Measurements from ENCODE around the gene GJA4. TPM values are rescaled to one million over a fixed set of nuclear protein-coding genes. Genes with fewer than 3 reads are reported as not detected.
"Not testable (repeated sequence)": the region's sequence is repeated elsewhere in the genome, so short reads cannot be mapped to it uniquely, and the experiment has no call there.

The GJA4 gene
- total RNA-seq, 1 experiment from 2014 or later = not detected

DNA sequence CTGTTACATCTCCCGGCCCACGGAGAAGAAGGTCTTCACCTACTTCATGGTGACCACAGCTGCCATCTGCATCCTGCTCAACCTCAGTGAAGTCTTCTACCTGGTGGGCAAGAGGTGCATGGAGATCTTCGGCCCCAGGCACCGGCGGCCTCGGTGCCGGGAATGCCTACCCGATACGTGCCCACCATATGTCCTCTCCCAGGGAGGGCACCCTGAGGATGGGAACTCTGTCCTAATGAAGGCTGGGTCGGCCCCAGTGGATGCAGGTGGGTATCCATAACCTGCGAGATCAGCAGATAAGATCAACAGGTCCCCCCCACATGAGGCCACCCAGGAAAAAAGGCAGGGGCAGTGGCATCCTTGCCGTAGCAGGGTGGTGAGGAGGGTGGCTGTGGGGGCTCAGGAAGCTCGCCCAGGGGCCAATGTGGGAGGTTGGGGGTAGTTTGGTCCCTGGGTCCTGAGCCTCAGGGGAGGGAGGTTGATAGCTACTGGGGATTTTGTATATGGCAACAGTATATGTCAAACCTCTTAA is 31.0 kb upstream of the GJA4 start:
- Histone ChIP-seq H3K36me3 (no peaks in the 10 kb centered on the region), H3K27me3 (no peaks in the 10 kb centered on the region), H3K4me3 (no peak overlapping the region), H3K9me3 (no peaks in the 10 kb centered on the region)
- no peak for DNase-seq

- no peaks in the 10 kb centered on the region for H3K36me3 ChIP-seq
- DNase-seq = no peak
- H3K4me3 ChIP-seq = no peak overlapping the region
- H3K27me3 ChIP-seq = no peaks in the 10 kb centered on the region
- H3K9me3 ChIP-seq = no peaks in the 10 kb centered on the region
Observed at GRCh38 chr1:34762474-34763141, 30.2 kb upstream of the GJA4 start.

DNA sequence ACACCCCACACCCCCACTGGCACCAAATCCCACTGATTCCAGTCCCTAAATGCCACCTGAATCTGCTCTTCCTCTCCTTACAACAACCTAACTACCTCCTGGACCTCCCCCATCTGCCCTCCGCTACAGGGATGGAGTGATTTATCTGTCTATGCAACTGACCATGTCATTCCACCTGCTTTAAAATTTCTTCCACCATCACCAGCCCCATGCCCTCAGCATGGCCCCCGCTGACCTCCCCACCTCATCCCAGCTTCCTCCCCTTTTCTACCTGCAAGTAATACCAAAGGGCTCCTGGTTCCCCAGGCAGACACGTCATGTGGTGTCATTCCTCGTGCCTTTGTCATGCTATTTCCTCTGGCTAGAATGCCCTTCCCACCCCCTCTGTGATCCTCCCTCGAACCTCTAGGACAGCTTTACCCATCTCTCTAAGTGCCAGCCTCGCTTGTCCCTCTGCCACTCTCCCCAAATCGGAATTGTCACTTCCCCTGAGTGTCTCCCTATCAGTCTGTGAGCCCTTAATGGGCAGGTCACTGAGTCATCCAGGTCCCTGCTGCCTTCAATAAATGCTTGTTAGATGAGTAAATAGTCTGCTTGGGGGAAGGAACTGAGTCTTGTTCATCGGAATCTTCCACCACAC is 29.5 kb upstream of the GJA4 start:
- no peak for DNase-seq
- H3K27me3 ChIP-seq = no peaks in the 10 kb centered on the region
- H3K36me3 ChIP-seq = no peaks in the 10 kb centered on the region
- no peaks in the 10 kb centered on the region for H3K9me3 ChIP-seq
- H3K4me3 ChIP-seq = no peak overlapping the region

DNA sequence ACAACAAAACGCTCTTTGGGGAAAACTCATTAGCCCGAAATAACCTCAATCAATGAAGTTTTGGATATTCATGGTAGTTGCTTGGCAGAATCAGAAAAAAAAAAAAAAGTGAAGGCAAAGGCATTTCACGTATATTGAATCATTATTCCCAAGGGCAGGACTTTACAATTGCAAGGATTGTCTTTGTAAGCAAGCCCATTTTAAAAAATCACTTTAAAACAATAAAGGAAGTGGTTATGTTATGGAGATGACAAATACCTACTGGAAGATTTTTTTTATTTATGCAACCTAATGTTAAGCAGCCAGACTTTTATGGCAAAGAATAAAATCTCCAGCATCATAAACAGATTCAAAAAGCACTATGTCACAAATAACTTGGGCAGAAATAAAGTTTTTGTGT is 23.9 kb upstream of the GJA4 start:
- H3K36me3 ChIP-seq = no peaks in the 10 kb centered on the region
- no peak overlapping the region for H3K4me3 ChIP-seq
- H3K27me3 ChIP-seq = no peaks in the 10 kb centered on the region
- DNase-seq = no peak
- H3K9me3 ChIP-seq = no peaks in the 10 kb centered on the region

GRCh38 chr1:34770891-34771504 is 21.8 kb upstream of the GJA4 start:
- Histone ChIP-seq H3K4me3 (no peak overlapping the region), H3K36me3 (no peaks in the 10 kb centered on the region), H3K9me3 (no peaks in the 10 kb centered on the region), H3K27me3 (no peaks in the 10 kb centered on the region)
- DNase-seq = no peak

- H3K36me3 ChIP-seq = no peaks in the 10 kb centered on the region
- DNase-seq = no peak
- H3K27me3 ChIP-seq = no peaks in the 10 kb centered on the region
Observed at GRCh38 chr1:34771573-34772371, 21.0 kb upstream of the GJA4 start.

DNA sequence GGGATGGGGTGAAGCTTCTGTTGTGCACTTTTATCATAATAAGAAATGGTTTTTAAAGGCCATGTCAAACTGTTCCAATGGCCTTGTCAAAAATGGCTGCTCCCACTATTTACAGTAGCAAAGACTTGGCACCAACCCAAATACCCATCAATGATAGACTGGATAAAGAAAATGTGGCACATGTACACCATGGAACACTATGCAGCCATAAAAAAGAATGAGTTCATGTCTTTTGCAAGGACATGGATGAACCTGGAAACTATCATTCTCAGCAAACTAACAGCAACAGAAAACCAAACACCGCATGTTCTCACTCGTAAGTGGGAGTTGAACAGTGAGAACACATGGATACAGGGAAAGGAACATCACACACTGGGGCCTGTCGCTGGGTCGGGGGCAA is 19.7 kb upstream of the GJA4 start:
- not testable (repeated sequence) for H3K9me3 ChIP-seq, H3K27me3 ChIP-seq, H3K4me3 ChIP-seq, H3K36me3 ChIP-seq, DNase-seq

More at GRCh38 chr1:34771573-34772371, 21.0 kb upstream of the GJA4 start:
- no peaks in the 10 kb centered on the region for H3K9me3 ChIP-seq
- H3K4me3 ChIP-seq = no peak overlapping the region

DNA sequence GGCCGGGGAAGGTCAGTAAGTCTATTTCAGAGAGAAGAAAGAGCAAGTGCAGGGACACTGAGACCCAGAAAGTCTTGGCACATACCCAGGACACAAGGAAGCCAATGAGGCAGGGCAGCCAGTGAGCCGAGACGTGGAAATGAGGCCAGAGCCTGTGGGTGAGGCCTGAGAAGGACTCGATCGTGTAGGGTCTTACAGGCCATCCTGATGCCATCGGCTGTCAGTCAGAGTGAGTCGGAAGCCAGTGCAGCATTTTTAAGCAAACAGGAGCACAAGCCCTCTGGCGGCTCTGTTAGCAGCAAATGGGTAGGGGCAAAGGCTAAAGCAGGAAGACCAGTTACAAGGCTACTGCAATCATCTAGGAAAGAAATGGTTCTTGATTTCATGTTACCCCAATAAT is 17.8 kb upstream of the GJA4 start:
- DNase-seq = no peak
- no peaks in the 10 kb centered on the region for H3K36me3 ChIP-seq
- H3K9me3 ChIP-seq = no peaks in the 10 kb centered on the region
- H3K4me3 ChIP-seq = no peak overlapping the region
- H3K27me3 ChIP-seq = no peaks in the 10 kb centered on the region

DNA sequence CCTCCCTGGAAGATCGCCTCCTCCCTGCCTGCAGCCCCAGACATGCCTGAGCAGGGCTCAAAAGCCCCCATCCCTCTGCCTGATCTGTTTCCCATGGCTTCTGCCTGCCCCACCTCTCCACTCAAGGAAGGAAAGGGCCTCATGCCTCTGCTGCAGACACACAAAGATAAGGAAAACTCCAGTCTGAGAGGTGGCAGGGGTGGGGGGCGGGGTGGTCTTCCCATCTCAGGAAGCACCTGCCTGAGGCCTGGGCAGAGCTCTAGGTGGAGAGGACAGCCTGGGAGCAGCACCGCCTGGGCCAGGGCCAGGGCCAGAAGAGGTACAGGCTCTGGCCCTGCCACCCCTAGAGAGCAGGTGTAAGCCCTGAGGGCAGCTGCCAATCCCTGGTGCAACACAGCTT is 15.9 kb upstream of the GJA4 start:
- Histone ChIP-seq H3K36me3 (no peaks in the 10 kb centered on the region), H3K9me3 (no peaks in the 10 kb centered on the region), H3K27me3 (peaks cover 8% of the 10 kb centered on the region), H3K4me3 (no peak overlapping the region)
- no peak for DNase-seq

GRCh38 chr1:34777519-34778321 is 15.1 kb upstream of the GJA4 start:
- no peaks in the 10 kb centered on the region for H3K36me3 ChIP-seq
- no peak overlapping the region for H3K4me3 ChIP-seq
- no peak for DNase-seq
- H3K9me3 ChIP-seq = no peaks in the 10 kb centered on the region
- peaks cover 10% of the 10 kb centered on the region for H3K27me3 ChIP-seq

GRCh38 chr1:34778381-34778780 is 14.4 kb upstream of the GJA4 start:
- Histone ChIP-seq H3K4me3 (no peak overlapping the region), H3K27me3 (peaks cover 10% of the 10 kb centered on the region), H3K36me3 (no peaks in the 10 kb centered on the region), H3K9me3 (no peaks in the 10 kb centered on the region)
- no peak for DNase-seq

GRCh38 chr1:34779005-34779404 is 13.8 kb upstream of the GJA4 start:
- H3K4me3 ChIP-seq = no peak overlapping the region
- no peaks in the 10 kb centered on the region for H3K36me3 ChIP-seq
- no peak for DNase-seq
- no peaks in the 10 kb centered on the region for H3K9me3 ChIP-seq
- peaks cover 10% of the 10 kb centered on the region for H3K27me3 ChIP-seq

GRCh38 chr1:34779526-34779925 is 13.3 kb upstream of the GJA4 start:
- peaks cover 10% of the 10 kb centered on the region for H3K27me3 ChIP-seq
- DNase-seq = no peak
- H3K9me3 ChIP-seq = no peaks in the 10 kb centered on the region
- H3K36me3 ChIP-seq = no peaks in the 10 kb centered on the region
- no peak overlapping the region for H3K4me3 ChIP-seq

- Histone ChIP-seq H3K27me3 (peaks cover 10% of the 10 kb centered on the region), H3K4me3 (no peak overlapping the region)
- DNase-seq = no peak
Observed at GRCh38 chr1:34779962-34780361, 12.8 kb upstream of the GJA4 start.

GRCh38 chr1:34780528-34780927 is 12.3 kb upstream of the GJA4 start:
- no peak for DNase-seq
- no peaks in the 10 kb centered on the region for H3K9me3 ChIP-seq
- no peak overlapping the region for H3K4me3 ChIP-seq
- no peaks in the 10 kb centered on the region for H3K36me3 ChIP-seq
- H3K27me3 ChIP-seq = peaks cover 10% of the 10 kb centered on the region

More at GRCh38 chr1:34779962-34780361, 12.8 kb upstream of the GJA4 start:
- Histone ChIP-seq H3K36me3 (no peaks in the 10 kb centered on the region), H3K9me3 (no peaks in the 10 kb centered on the region)
